HepG2 (cell line): Measurements from ENCODE around the gene NPR3. TPM values are rescaled to one million over a fixed set of nuclear protein-coding genes. Genes with fewer than 3 reads are reported as not detected.
A peak's percentile ranks its signal among the peaks of the same experiment; 100 is the strongest.

Experiments
- ATAC-seq: fragments of 200-7000 bp; cut with Tn5 transposase; 3 replicates; pipeline ENCODE4 v1.9.1; 2020; ENCODE audit warnings: mild to moderate bottlenecking, moderate library complexity
- BruUV-seq: library from RNA; stranded (reverse); fragments of 400-500 nt; replicated peaks from 2 replicates; lab custom pipeline; 2021; lab: Mats Ljungman, UMichigan
- CTCF ChIA-PET: fragments of 300-600 bp; formaldehyde crosslinking; extraction: SDS; loops from one replicate; lab custom pipeline; 2021; ENCODE audit warnings: low total read pairs, inconsistent platforms, low intra/inter-chr PET ratio; lab: Yijun Ruan, JAX
- POLR2A ChIA-PET: fragments of 350-600 bp; sonication (Branson Sonifier 250); formaldehyde crosslinking; loops from one replicate; lab custom pipeline; 2020; ENCODE audit warnings: antibody characterized with exemption, inconsistent platforms; lab: Yijun Ruan, JAX
- DNase-seq: peaks from one replicate; pipeline ENCODE4 v3.0.0-alpha.2; 2015; ENCODE audit warnings: low spot score
- FAIRE-seq: peaks from 3 replicates; lab custom pipeline; 2011; peaks lifted over from hg19 to GRCh38; lab: Jason Lieb, UNC
- H2AFZ ChIP-seq: one replicate; pipeline ENCODE4 v1.6.1; 2011; ENCODE audit warnings: low read length, inconsistent platforms
- H3K27ac ChIP-seq: fragments of 300-600 bp; 3 replicates; pipeline ENCODE4 v1.8.0; 2011; ENCODE audit warnings: mixed run types, mild to moderate bottlenecking, mixed read lengths, low read length, inconsistent platforms; ENCODE audit not compliant: insufficient read depth; ENCODE audit errors: extremely low read length
- H3K27me3 ChIP-seq, 2 experiments: fragments of 200-600 bp in 1 of 2; 2 replicates in 1 of 2; 3 replicates in 1 of 2; pipeline versions ENCODE4 v1.6.0 to v1.8.0; 2011; ENCODE audit warnings: low read length in 2 of 2, mild to moderate bottlenecking in 2 of 2, moderate library complexity in 2 of 2, inconsistent platforms in 1 of 2; ENCODE audit not compliant: insufficient read depth in 2 of 2, control insufficient read depth in 1 of 2
- H3K36me3 ChIP-seq, 2 experiments: fragments of 200-600 bp in 1 of 2; replicated peaks in 1 of 2; 2 replicates in 1 of 2; 3 replicates in 1 of 2; pipeline versions ENCODE4 v1.5.1 to v1.8.0; 2011; ENCODE audit warnings: low read length in 2 of 2, inconsistent platforms in 1 of 2; ENCODE audit not compliant: insufficient read depth in 2 of 2, control insufficient read depth in 1 of 2
- H3K4me1 ChIP-seq: 2 replicates; pipeline ENCODE4 v1.5.1; 2012; ENCODE audit warnings: low read length, inconsistent platforms; ENCODE audit not compliant: insufficient read depth
- H3K4me2 ChIP-seq: 2 replicates; pipeline ENCODE4 v1.6.0; 2011; ENCODE audit warnings: low read depth, low read length, inconsistent platforms
- H3K4me3 ChIP-seq, 3 experiments: fragments of 200-600 bp in 1 of 3; sonication (generic), shearing (Covaris generic) in 1 of 3; replicated peaks in 1 of 3; 2 replicates each; pipeline ENCODE4 v1.5.1; 2011 to 2016; ENCODE audit warnings: low read length in 3 of 3, inconsistent platforms in 2 of 3, low read depth in 2 of 3, mild to moderate bottlenecking in 2 of 3, control low read depth in 1 of 3, mixed read lengths in 1 of 3; ENCODE audit not compliant: insufficient read depth in 1 of 3
- H3K79me2 ChIP-seq: one replicate; pipeline ENCODE4 v1.6.1; 2011; ENCODE audit warnings: low read length, inconsistent platforms; ENCODE audit not compliant: insufficient read depth
- H3K9ac ChIP-seq: 2 replicates; pipeline ENCODE4 v1.6.0; 2011; ENCODE audit warnings: mild to moderate bottlenecking, low read depth, low read length, inconsistent platforms; ENCODE audit not compliant: insufficient read depth
- H3K9me3 ChIP-seq: 2 replicates; pipeline ENCODE4 v1.5.1; 2012; ENCODE audit warnings: mild to moderate bottlenecking, low read length
- H4K20me1 ChIP-seq: 2 replicates; pipeline ENCODE4 v1.6.0; 2011; ENCODE audit warnings: inconsistent platforms, mild to moderate bottlenecking, low read length, moderate library complexity; ENCODE audit not compliant: insufficient read depth
- FOXA3 ChIP-seq: IDR thresholded peaks from 2 replicates; pipeline ENCODE4 v1.6.1; 2016; ENCODE audit warnings: missing genetic modification reagents, missing compliant biosample characterization
- TRAFD1 ChIP-seq: sonication (generic); formaldehyde crosslinking; IDR thresholded peaks from 2 replicates; pipeline ENCODE4 v1.5.1; 2020; ENCODE audit warnings: missing genetic modification reagents, mild to moderate bottlenecking, borderline replicate concordance
- ZNF83 ChIP-seq: sonication (generic); formaldehyde crosslinking; IDR thresholded peaks from 2 replicates; pipeline ENCODE4 v1.4.0; 2020; ENCODE audit warnings: missing genetic modification reagents, mild to moderate bottlenecking, borderline replicate concordance
- ZXDC ChIP-seq: sonication (generic); formaldehyde crosslinking; IDR thresholded peaks from 2 replicates; pipeline ENCODE4 v1.5.0; 2020; ENCODE audit warnings: mild to moderate bottlenecking, missing genetic modification reagents
- WGBS: methylation state at CpG from one replicate; pipeline ENCODE4 v1.1.6; 2017; ENCODE audit warnings: low lambda C conversion rate; 5-methylcytosine and 5-hydroxymethylcytosine counted together
- in situ Hi-C: cut with HindIII; loops from 2 replicates; pipeline ENCODE4 v1.10.0; 2017; ENCODE audit warnings: low pct_unique_long_range_greater_than_20kb; ENCODE audit not compliant: extremely low pct_ligation_motif_present
- intact Hi-C: fragments of 100-400 bp; cut with micrococcal nuclease; formaldehyde crosslinking; loops from one replicate; pipeline ENCODE4 v1.10.0; 2022; ENCODE audit not compliant: unreplicated experiment
- polyA plus RNA-seq, 8 experiments: library from polyadenylated mRNA; depleted of rRNA in 3 of 8; stranded (reverse) in 7 of 8; unstranded in 1 of 8; fragments of >200 nt; fragmentation: Illumina TruSeq in 4 of 8; extraction: Trizol in 4 of 8; gene quantifications; 2 replicates each; pipeline versions ENCODE4 v1.2.1 to v1.2.3, GENCODE V29; 2011 to 2016; ENCODE audit warnings: low read depth in 4 of 8, missing spikeins in 1 of 8, mixed read lengths in 1 of 8; ENCODE audit not compliant: insufficient read depth in 1 of 8
- total RNA-seq, 5 experiments: library from RNA; depleted of rRNA; stranded (reverse); fragments of >200 nt; fragmentation: Illumina TruSeq; extraction: Trizol; gene quantifications; 2 replicates each; pipeline ENCODE4 v1.2.3, GENCODE V29; 2016; ENCODE audit warnings: low read depth in 1 of 5
- TF ChIP-seq, protein P1 (sequence below): sonication (generic); formaldehyde crosslinking; IDR thresholded peaks from 2 replicates; pipeline ENCODE4 v1.5.0; 2020; ENCODE audit warnings: mild to moderate bottlenecking, missing genetic modification reagents

Gene NPR3
- total and polyA plus RNA-seq, 2 of the 13 experiments (the other 11 are each of a cell fraction or from before 2014, with no cell fraction given), result 0.01 TPM; not detected in 1

DNA sequence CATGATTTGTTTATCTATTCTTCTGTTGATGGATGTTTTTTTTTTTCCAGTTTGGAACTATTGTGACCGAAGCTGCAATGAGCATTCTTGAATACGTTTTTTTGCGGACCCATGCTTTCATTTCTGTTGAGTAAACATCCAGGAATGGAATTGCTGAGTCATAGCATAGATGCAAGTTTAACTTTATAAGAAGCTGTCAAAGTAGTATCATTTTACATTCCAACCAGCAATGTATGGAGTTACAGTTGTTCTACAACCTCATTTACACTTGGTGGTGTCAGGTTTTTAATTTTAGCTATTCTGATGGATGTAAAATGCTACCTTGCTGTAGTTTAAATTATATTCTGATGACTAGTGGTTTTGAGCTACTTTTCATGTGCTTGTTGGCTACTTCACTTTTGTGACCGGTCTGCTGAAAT is 49.0 kb downstream of the NPR3 start (continued):
- TF ChIP-seq, protein P1, sequence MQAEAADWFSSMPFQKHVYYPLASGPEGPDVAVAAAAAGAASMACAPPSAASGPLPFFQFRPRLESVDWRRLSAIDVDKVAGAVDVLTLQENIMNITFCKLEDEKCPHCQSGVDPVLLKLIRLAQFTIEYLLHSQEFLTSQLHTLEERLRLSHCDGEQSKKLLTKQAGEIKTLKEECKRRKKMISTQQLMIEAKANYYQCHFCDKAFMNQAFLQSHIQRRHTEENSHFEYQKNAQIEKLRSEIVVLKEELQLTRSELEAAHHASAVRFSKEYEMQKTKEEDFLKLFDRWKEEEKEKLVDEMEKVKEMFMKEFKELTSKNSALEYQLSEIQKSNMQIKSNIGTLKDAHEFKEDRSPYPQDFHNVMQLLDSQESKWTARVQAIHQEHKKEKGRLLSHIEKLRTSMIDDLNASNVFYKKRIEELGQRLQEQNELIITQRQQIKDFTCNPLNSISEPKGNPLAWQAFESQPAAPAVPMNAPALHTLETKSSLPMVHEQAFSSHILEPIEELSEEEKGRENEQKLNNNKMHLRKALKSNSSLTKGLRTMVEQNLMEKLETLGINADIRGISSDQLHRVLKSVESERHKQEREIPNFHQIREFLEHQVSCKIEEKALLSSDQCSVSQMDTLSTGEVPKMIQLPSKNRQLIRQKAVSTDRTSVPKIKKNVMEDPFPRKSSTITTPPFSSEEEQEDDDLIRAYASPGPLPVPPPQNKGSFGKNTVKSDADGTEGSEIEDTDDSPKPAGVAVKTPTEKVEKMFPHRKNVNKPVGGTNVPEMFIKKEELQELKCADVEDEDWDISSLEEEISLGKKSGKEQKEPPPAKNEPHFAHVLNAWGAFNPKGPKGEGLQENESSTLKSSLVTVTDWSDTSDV, result no peak
- TF ChIP-seq ZXDC (CRISPR knock-in tag) (no peak), FOXA3 (CRISPR knock-in tag) (peak; percentile 30; the same call in 1 of the 2 replicates)

GRCh38 chr5:32765266-32765665 is 54.1 kb downstream of the NPR3 start:
- no peaks in the 10 kb centered on the region for H3K79me2 ChIP-seq
- H3K9ac ChIP-seq, result no peak overlapping the region
- TF ChIP-seq TRAFD1, result no peak
- no peak for TF ChIP-seq ZNF83 (CRISPR knock-in tag)
- no peak overlapping the region for H3K27ac ChIP-seq
- DNase-seq (no peak), ATAC-seq (no peak), FAIRE-seq (no peak)
- H3K36me3 ChIP-seq, result no peaks in the 10 kb centered on the region
- peaks cover 0 to 2% of the 10 kb centered on the region in 2 experiments; a peak in 2 of 5 replicates for H3K27me3 ChIP-seq
- ChIA-PET CTCF (no interaction called here), POLR2A (no interaction called here)
- H3K4me1 ChIP-seq, result 0 out of 2 replicates have a peak, but pooled peaks cover 9% of the 10 kb centered on the region
- no TSS peak for BruUV-seq
- no peaks in the 10 kb centered on the region for H3K9me3 ChIP-seq
- H3K4me2 ChIP-seq, result no peak overlapping the region
- WGBS, result 62% methylated on average over 4 of the region's 4 CpGs
- H3K4me3 ChIP-seq, result no peak overlapping the region
- H4K20me1 ChIP-seq, result no peaks in the 10 kb centered on the region
- intact Hi-C loops (no loop called here), in situ Hi-C loops (no loop called here)
- H2AFZ ChIP-seq, result no peak overlapping the region
